CD4-positive, alpha-beta T cell treated with Interleukin-2 at 100 ng/mL for 4 hours (primary cell): ENCODE data around the gene YAF2.
"Not testable (repeated sequence)": the region's sequence is repeated elsewhere in the genome, so short reads cannot be mapped to it uniquely, and the experiment has no call there.

Experiments
- DNase-seq: peaks from one replicate; pipeline ENCODE4 v3.0.0-alpha.2; 2020; ENCODE audit warnings: low spot score

The YAF2 gene

DNA sequence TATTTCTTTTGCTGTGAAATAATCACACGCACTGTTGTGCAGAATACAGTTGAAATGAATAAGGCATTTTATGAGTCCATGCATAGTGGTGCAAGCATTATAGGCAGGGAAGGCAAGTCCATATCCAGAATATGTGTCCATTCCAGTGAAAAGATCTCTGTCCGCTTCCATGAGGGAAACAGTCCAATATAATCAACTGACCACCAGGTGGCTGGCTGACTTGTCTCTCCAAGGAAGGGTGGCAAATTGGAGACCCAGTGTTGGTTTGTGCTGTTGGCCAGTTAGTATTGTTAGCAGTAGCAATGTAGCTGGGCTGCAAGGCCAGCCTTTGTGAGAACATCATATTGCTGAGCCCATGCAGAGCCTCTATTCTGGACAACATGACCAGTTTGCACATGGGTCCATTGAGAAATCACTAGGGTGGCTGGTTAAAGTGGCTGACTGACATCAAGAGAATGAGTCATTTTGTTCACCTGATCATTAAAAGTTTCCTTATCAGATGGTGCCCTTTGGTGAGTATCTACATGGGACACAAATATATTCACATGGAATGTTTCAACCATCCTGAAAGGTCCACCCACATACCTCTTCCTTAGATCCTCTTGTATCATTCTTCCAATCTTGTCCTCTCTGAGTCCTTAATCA, 17.3 kb upstream of the YAF2 start:
- no peak for DNase-seq

DNA sequence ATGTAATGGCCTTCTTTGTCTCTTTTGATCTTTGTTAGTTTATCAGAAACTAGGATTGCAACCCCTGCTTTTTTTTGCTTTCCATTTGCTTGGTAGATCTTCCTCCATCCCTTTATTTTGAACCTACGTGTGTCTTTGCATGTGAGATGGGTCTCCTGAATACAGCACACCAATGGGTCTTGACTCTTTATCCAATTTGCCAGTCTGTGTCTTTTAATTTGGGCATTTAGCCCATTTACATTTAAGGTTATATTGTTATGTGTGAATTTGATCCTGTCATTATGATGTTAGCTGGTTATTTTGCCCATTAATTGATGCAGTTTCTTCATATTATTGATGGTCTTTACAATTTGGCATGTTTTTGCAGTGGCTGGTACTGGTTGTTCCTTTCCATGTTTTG, 14.6 kb upstream of the YAF2 start:
- DNase-seq = not testable (repeated sequence)

GRCh38 chr12:42249033-42249432, 11.0 kb upstream of the YAF2 start:
- not testable (repeated sequence) for DNase-seq

DNA sequence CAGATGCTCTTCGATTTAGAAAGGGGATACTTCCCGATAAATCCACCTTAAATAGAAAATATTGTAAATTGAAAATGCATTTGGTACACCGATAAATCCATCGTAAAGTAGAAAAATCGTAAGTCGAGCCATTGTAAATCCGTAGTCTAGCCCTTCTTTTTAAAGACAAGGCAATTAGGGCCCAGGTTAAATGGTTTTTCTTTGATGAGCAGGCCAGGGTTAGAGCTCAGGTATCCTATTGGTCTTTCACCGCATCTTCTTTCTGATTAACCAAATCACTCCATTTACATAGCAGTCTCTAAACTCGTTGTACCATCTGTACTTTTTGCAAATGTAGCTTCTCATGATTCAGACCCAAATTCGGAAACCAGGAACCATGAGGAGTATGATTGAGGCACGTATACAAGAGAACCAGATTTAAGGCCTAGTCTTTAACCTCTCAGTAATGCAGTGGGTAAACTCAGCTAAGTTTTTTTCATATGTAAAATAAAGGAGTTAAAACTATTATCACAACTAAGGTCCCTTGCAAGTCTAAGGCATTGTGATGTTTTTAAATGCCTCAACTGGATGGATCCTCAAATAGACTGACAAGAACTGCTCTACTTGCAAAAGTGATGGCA, 2.2 kb upstream of the YAF2 start:
- no peak for DNase-seq

DNA sequence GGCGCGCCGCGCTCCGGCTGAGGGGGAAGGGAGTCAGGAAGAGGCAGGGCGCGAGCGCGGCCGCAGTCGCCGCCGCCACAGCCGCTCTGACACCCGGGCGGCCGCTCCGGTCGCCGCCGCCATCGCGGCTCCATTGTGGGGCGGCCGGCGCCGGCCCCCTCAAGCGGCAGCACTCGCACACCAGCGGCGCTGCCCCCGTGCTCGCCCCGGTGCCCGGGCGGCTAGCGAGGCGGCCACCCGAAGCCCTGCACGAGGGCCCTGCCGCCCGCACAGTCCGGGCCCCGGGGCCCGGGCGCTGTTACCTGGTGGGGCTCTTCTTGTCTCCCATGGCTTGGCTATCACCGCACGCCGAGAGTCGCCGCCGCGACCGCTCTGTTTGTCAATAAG, 202 bp downstream of the YAF2 start:
- no peak for DNase-seq

DNA sequence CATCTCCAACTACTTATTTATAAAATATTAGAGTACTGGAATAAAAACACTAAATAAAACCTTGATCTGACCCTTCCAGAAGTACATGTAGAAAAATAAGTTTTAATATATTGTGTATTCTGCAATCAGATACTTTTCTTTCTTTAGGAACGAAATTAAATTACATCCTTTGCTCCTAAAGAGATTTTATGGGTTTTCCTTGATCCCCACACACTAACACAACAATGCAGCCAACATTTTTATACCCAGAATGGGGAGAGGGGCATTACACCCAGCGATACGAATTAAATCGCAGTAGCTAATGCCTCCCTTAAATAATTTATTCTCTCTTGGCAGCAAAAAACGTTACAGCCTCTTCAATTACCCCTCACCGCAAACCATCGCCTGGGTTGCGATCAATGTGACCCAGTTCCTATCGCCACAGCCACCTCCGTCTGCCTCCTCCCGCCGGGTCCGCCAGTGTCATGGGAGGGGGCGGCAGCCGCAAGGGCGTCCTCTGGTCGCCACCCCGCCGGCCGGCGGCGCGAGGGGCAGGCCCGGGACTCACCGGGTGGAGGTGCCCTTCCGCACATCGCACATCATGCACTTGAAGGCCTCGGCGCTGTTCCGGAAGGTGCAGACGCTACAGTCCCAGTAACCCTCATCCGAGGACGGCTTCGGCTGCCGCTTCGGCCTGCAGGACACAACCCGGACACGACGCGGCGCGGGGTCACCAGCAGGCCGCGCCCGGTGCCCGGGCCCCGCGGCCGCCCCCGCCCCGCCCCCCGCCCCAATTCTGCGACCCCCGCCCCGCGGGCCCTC, 796 bp downstream of the YAF2 start:
- peak; percentile 70 for DNase-seq

- no peak for DNase-seq
Observed at GRCh38 chr12:42236017-42236416, 2.0 kb downstream of the YAF2 start.

- no peak for DNase-seq
Observed at GRCh38 chr12:42235426-42235825, 2.6 kb downstream of the YAF2 start.

- DNase-seq = no peak
Observed at GRCh38 chr12:42234970-42235369, 3.1 kb downstream of the YAF2 start.

DNA sequence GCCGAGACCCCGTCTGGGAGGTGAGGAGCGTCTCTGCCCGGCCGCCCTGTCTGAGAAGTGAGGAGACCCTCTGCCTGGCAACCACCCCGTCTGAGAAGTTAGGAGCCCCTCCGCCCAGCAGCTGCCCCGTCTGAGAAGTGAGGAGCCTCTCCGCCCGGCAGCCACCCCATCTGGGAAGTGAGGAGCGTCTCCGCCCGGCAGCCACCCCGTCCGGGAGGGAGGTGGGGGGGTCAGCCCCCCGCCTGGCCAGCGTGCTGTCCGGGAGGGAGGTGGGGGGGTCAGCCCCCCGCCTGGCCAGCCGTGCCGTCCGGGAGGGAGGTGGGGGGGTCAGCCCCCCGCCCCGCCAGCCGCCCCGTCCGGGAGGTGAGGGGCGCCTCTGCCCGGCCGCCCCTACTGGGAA, 10.5 kb downstream of the YAF2 start:
- DNase-seq = not testable (repeated sequence)

DNA sequence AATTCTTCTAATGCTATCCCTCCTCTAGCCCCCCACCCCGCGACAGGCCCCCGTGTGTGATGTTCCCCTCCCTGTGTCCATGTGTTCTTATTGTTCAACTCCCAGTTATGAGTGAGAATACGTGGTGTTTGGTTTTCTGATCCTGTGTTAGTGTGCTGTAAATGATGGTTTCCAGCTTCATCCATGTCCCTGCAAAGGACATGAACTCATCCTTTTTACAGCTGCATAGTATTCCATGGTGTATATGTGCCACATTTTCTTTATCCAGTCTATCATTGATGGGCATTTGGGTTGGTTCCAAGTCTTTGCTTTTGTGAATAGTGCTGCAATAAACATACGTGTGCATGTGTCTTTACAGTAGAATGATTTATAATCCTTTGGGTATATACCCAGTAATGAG, 13.5 kb downstream of the YAF2 start:
- DNase-seq = not testable (repeated sequence)

GRCh38 chr12:42222724-42223123, 15.3 kb downstream of the YAF2 start:
- DNase-seq = no peak

DNA sequence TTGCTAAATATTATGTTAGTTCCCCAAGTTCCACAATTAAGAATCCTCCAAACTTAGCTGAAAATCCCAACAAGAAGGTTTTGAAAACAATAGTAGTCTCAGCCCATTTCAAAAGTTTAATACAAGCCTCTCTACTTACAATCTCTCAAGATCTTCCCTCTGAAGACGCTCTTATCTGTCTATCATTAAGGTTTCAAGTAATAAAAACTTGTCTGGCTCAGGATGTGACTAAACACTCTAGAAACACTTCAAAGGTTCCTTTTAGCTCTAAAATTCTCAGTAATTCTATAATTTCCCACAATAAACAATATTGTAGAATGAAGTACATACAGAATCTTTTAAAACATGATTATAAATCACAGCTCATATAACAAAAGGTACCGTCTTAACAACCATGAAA, 16.3 kb downstream of the YAF2 start:
- DNase-seq = peak; percentile 32

GRCh38 chr12:42217656-42218055, 20.4 kb downstream of the YAF2 start:
- DNase-seq = no peak

GRCh38 chr12:42216737-42217136, 21.3 kb downstream of the YAF2 start:
- DNase-seq = no peak

DNA sequence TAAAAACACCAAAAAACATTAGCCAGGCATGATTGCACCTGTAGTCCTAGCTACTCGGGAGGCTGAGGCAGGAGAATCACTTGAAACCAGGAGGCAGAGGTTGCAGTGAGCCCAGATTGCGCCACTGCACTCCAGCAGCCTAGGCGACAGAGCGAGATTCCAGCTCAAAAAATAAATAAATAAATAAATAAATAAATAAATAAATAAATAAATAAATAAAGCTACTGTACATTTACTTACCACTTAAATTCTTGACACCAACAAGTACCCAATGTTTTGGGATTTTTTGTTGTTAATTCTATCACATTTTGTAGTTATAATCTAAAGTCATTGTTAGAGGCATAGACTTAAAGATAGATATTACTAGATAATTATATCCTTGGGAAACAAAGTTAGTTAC, 22.3 kb downstream of the YAF2 start:
- DNase-seq = not testable (repeated sequence)

GRCh38 chr12:42213954-42214426, 24.1 kb downstream of the YAF2 start:
- no peak for DNase-seq

- no peak for DNase-seq
Observed at GRCh38 chr12:42213023-42213422, 25.0 kb downstream of the YAF2 start.

GRCh38 chr12:42208574-42208973, 29.5 kb downstream of the YAF2 start:
- DNase-seq = no peak

DNA sequence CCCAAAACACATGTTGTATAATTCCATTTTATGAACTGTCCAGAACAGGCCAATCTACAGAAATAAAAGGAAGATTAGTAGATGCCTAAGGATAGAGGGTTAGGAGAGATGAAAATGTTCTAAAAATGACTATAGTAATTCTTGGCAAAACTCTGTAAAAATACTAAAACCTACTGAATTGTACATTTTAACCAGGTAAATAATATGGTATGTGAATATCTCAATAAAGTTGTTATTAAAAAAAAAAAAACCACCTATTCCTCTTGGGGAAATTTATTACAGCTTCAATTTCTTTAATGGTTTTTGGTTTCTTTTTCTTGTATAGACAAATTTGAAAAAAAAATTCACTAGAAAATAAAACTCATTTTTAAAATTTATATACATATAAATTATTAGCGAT, 33.2 kb downstream of the YAF2 start:
- DNase-seq = no peak

- no peak for DNase-seq
Observed at GRCh38 chr12:42204362-42204761, 33.7 kb downstream of the YAF2 start.

DNA sequence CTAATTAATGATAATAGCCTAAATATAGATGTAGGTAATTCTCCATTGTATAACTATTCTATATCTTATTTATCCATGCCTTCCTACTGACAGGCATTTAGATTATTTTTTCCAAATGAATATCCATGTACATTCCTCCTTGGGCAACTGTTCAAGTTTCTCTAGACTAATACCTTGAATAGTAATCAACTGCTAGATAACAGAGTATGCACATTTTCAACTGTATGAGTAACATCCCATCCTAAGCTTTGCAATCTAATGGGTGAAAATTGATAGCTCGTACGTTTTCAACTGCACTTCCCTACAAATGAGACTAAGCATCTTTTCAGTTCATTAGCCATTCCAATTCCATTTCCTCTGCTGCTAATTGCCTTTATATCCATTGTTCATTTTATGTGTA, 37.0 kb downstream of the YAF2 start:
- no peak for DNase-seq

DNA sequence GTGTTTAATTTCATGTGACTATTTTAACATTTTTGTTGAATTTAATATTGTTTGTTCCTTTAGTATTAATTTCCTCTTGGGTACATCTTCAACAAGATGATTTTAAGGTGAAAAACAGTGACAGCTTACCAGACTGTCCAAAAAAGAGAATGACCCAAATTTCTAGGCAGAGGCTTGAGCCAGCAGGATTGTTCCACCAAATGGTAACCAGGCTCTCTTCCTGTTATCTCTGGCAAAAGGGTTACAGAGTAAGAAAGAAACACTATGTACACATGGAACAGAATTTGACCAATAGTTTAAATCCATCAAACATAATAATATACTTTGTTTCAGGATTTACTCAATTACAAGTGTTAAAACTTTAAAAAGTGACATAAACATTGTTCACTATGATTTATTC, 39.0 kb downstream of the YAF2 start:
- no peak for DNase-seq
